Measurements from ENCODE around the gene GADL1.

GADL1 gene

DNA sequence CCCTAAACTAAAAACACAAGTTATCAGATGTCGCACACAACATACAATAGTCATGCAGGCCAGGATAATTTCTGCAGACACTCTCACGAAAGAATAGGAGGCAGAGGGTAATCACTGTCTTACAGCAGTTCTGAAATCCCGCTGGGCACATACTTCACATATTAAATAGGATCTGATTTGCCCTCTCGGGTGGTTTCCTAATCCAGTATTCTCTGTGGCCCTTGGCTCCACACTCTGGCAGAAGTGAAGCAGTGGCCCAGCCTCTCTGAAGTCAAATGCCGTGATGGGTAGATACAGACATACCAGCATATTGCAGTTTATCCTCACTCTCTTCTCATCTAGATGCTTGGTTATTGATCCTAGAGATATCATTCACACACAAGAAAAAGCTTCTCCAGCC is 19.0 kb downstream of the GADL1 start:
- DNase-seq (ENCODE audit: low spot score) = no peak

DNA sequence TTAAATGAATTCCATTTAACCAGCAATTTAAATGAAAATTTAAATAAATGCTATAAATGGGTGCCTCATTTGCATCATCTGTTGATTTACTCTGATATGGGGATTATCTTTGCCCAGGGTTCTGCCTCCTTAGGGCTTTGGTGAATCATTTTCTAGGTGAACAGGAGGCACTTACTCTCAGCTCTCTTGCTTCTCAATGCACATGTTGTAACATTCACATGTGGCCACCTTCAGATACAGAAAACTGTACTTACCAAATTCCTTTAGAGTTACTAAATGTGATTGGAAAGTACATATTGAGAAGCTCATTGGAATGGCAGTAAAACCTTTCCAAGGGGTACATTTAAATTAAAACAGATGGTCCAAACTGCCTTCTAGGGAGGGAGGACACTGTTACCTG is 20.8 kb downstream of the GADL1 start:
- DNase-seq (ENCODE audit: low spot score) = no peak

DNA sequence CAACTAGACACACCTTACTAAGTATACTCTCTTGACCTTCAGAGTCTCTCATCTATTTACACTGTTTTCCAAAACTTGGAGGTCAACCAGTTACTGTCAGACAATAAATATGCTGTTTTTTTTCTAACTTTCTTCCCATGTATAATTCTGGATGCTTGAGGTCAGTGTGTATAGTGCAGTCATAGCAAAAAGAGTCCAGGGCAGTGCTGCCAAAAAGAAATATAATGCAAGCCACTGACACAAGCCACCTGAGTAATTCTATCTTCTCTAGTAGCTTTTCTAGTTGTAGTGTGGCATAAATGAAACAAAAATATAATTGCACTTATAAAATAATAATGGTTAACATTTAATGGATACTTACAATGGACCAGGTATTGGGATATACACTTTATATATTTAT is 21.6 kb downstream of the GADL1 start:
- DNase-seq (ENCODE audit: low spot score) = no peak

DNA sequence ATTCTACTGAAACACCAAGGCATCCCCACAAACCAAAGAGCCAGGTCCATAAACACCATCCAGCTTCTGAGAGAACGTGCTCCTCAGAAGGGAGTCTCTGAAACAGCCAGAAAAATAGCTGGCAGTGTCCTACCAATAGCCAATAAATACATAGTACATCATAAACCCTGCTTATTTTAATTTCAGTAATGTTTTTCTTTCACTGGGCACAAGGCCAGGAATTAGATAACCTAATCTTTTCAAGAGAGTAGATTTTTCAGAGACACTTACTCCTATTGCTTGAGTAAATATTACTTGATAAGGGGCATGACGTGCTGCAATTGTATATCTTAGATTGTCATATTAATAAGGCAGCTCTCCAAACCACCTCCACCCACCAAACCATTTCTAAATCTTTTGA is 22.7 kb downstream of the GADL1 start:
- DNase-seq (ENCODE audit: low spot score) = no peak

DNA sequence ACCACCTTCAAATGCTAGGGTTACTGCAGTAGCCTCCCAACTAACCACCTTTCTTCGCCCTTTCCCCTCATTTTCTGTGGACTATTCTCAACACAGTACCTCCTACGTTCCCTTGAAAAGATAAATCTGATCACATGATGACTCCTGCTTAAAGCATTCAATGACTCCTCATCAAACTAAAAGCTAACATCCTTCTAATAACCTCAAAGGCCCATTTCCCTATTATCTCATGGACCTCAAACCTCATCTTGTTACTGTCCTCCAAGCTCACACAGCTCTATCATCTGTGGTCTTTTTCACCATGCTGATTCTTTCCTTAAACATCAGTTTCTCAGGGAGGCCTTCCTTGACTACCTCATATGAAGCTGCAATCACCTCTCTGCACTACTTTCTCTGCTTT is 29.6 kb downstream of the GADL1 start:
- DNase-seq (ENCODE audit: low spot score) = no peak

DNA sequence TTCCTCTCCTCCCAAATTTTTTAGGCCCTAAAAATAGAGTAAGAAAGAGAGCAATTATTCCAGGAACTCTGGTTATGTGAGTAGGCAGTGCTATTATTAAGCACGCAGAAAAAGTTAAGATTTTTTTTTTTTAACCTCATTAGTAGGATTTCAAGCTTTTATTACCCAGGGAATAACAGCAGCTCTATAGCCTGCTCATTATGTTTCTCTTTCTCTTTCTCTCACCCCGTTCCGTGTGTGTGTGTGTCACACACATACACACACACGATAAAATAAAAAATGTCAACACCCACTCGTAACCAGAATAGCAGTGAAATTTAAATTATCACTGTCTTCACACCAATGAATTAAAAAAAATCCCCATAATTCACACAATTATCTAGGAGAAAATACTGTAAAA is 30.3 kb downstream of the GADL1 start:
- no peak for DNase-seq (ENCODE audit: low spot score)

DNA sequence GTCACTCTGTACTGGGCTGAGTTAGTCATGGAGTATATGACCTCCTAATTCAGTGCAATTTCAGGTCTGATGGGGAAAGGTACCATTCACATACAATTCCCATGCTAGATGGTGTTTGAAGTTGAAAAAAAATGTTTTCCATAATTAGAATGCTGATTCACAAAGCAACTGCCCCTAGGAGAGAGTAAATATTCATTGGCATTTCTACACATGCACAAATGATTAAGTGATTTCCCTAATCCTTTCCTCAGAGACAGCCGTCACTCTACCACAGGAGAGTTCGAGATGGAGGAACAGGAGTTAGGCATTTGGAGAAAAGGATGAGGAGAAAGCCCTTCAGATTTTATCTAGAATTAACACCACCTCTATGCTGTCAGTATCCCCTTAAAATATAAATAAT is 32.5 kb downstream of the GADL1 start:
- DNase-seq (ENCODE audit: low spot score) = no peak

DNA sequence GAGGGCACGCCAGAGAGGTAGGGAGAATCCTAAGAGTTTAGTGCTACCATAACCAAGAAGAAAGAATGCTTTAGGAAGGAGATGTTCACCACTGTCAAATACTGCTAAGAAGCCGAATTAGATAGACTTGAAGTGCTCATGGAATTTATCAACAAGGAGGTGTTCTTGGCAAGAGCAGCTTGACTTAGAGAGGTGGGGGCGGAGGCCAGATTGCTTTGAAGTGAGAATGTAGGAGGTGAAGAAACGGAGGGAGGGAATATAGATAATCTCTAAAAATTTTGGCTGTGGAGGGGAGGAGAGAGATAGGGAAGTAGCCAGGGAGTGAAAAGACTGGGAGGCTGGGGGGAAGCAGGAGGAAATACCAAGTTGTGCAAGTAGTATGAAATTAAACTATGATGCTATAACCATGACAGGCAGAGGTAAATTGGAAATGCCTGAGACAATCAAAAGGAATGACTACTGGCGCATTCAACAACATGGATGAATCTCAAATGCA is 35.5 kb downstream of the GADL1 start:
- DNase-seq (ENCODE audit: low spot score) = no peak

DNA sequence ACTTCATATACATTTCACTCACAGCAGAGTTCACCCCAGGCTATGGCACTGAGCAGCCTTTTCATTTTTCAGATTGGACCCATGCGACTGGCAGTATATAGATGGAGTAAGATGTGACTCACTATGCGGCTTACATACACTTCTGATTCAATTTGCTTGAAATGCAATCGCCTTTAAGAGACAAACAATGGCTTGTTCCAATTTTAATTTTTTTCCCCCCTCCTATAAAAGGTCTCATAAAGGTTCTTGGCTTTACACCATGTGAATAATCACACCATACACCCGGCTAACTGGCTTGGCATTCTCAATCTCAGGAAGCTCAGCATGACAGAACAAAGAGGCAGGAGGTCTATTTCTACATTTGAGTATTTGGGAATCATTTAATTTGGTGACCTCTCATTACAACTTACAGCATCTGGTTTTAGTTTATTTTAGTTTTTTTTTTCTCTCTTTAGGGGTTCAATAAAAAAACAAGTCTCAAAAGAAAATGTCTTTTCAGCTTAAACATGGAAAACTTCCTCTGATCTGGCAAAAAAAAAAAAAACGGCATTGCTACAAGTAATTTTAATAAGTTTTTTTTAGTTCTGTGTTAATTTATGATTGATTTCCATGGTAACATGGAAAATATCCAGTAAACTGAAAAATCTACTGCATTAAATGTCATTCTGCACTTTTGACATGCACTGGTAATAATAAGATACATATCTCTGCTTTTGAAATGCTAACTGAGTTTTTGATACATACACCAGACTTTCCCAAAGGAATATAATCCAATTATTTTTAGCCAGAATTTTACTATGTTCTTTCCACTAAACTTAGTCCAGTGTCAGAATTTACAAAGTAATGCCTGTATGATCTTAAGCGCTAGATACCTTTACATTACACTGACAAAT is 38.8 kb downstream of the GADL1 start:
- no peak for DNase-seq (ENCODE audit: low spot score)

DNA sequence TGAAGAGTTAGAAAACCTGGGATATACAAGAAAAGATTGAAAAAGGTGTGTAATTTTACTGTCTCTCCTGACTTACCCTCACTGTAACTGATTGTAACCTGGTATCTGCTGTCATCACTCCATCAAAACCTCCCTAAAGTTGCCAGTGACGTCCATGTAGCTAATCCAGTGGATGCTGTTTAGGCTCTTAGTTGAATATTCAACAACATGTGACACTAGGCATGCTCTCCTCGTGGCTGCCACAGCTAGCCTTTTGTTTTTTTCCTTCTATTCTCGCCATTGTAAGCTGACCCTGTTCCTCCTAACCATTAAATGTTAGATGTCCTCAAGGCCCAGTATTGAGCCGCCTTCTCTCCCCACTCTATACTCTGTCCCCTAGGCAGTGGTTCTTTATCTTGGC is 41.6 kb downstream of the GADL1 start:
- no peak for DNase-seq (ENCODE audit: low spot score)

DNA sequence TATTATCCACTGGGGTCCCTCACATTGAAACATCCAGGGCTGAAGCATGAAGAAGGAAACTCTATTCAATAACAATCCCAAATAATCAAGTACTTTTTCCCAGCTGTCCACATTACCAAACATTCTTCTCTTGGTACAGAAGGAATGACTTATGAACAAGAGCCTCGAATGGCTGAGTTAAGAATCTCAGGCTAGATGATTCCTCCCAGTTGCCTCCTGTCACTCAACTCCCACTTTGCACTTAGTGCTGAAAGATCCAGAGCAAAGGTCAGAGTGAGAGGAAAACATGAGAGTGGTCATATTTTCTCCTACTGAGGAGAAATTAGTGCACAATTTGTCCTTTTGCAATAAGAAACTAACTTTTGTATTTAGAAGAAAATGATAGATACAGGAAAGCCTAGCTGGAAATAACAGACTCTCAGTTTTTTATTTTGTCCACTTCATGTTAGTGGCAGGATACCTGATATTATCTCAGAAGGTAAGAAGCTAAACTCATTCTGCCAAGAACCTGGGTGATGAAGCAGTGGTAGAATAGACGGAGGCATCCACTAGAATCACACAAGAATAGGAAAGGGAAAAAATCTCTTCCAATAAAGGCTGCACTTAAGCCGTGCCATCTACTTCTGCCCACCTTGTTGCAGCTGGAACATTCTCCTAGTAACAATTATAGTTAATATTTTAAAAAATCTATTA is 46.2 kb downstream of the GADL1 start:
- DNase-seq (ENCODE audit: low spot score) = no peak

DNA sequence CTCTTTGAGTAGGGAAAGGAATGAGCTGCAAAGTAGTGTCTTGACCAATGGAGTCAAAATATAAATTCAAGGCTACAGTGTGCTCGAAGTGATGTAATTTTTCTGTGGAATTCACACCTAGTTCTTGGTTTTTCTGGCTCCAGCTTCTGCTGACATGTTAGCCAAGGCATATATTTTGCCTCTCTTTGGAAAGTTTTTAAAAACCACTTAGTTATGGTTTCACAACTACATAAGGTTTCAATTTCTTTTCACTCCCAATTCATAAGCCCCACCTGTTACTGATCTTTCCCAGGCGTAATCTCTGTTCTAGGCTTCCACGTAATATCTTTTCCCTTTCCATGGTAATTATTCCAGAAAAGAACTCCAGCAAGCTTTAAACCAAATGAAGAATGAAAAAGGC is 46.9 kb downstream of the GADL1 start:
- no peak for DNase-seq (ENCODE audit: low spot score)

DNA sequence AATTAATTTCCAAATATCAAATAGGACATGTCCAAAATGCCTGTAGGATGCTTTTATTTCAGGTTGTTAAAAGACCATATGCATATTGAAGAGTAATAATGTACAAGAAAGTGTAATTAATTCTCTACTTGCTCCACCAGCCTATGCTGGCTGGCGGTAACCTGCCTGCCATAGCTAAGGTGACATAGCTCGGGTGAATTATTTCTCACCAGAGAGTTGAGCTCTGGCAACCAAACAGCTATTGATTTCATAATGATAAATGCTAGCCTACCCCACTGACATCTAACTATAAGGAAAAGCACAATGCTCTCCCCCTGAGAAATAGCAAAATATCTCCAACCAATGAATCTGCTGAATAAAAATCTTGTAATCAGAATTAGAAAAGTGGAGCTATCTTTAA is 48.9 kb downstream of the GADL1 start:
- no peak for DNase-seq (ENCODE audit: low spot score)

DNA sequence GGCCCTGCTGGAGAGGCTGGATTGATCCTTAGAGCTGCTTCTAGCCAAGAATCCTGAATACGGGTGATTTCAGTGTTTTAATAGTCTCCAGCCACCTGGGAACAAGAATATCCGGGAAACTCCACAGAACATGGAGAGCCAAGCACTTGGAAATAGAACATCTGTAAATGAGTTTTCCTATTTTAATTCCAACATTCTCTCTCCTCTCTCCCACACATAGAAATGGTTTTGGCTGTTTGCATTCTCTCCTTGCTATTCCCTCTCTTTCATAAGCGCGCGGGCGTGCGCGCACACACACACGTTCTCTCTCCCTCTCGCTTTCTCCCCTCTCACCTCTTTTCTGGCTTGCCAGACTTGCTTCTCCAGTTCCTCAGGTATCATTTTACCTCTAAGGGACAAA is 50.6 kb downstream of the GADL1 start:
- no peak for DNase-seq (ENCODE audit: low spot score)

DNA sequence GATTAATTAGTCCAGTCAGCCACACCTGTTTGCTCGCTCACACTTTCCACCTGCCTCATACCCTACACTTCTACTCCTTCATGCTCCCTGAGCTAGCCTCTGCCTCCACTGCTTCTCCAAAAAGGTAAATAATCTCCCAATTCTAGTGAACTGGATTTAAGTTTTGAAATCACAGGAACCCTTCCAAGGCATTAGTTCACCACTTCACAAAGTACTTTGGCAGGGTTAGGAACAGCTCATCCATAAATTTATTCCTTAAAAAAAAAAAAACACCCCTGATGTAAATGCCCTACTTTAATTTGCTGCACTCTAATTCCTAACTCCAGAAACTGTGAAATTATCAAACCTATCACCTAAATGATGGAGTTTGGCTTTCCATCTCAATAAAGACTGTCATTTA is 58.3 kb downstream of the GADL1 start:
- DNase-seq (ENCODE audit: low spot score) = no peak

DNA sequence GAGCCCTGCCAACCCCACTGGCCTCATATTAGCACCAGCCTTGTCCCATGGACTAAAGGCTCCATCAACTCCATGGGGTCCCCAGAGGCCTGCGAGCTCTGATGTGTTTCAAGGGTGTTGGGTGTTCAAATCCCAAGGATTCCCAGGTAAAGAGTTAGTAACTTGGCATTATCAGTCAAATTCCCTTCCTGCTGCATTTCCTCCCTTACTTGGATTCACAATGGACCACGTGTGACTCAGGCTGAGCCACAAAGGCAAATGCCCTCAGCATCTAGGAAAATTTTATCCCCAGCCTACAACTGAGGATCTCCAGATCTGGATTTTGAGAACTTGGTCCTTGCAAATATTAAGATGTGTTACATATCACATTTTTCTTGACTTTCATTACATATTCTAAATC is 58.8 kb downstream of the GADL1 start:
- DNase-seq (ENCODE audit: low spot score) = no peak

DNA sequence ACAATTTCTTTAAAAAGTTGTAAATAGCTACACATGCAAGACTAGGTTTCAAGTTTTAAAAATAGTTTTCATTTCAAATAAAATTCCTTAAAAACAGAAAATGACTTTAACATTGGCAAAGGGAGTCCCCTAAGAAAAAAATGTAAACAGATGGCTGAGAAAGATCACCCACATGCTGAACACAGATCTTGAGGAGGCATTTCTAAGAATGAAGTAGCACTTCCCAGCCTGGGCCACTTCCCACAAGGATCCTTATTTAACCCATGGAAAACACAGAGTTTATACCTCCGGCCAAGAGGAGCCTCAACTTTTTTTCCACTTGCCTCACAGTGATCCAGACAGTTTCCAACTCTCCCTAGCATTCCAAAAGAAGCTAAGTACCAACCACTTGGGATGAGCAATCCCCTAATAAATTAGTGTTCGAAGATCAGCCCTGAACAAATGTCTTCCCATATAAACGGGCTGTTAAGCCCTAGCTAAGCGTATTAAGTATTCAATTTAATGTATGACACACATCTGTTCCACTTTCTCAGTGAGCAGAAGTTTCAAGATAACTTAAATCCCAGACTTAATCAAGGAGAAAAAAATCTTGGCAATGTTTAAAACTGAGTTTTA is 61.4 kb downstream of the GADL1 start:
- no peak for DNase-seq (ENCODE audit: low spot score)

DNA sequence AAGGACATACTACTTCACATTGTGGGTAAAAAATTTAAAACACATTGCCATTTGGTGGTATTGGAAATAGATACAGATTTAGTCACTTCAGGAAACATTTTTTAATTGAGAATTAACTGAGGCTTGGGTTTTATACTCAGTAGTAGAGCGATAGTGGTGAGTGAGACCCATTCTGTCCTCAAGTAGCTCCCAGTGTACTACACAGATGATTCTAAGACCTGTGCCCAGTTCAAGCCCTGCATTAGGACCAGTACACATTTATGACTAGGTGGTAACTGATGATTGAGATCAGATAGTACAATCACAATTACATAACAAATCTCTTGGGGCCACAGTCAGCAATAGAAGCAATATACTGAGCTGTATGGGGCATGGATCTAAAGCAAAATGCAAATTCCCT is 67.4 kb downstream of the GADL1 start:
- DNase-seq (ENCODE audit: low spot score) = no peak

DNA sequence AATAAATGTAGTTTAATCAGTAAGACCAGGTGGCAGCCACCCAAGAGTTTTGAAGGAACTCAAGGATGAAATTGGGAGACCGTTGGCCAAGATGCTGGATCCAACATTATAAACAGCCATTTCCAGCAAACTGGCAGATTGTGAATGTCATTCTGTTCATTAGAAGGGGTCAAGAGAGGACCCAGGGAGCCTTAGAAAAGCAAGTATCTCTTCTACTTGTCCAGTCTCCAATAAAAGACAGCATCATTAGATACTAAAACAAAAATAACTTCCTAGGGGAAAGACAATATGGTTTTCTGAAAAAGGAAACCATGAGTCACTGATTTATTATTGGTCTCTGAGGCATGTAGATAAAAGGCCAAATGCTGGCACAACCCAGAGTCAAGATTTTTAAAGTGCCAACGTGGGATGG is 67.9 kb downstream of the GADL1 start:
- no peak for DNase-seq (ENCODE audit: low spot score)

DNA sequence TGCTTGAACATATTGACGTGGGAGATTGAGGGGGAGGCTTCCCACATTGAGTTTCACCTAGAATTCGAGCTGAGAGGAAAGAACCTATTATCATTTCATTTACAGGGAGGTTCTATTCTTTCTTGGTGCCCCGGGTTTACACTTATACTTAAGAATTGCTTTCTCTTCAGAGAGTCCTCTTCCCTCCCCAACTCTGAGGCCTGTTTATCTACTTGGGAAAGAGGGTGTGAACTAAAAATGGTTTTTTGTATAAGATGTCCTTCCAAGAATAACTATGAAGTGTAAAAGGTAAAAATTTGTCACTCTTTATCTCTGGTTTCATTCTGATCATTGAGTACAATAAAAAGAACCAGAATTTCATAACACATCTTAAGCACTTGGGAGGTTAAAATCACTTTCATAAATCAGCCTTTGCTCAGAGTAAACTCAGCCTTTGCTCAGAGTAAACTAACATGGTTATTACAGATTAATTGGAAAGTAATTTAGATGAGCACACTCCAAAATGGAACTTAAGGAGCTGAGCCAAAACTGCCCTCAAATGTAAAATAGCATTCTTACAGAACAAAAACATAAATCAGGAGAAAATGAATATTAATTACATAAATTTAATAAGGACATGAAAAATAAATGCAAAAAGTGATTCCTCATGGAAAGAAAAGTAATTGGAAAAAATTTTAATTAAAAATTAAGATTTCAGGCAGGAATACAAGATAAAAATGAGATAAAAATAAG is 75.2 kb downstream of the GADL1 start:
- DNase-seq (ENCODE audit: low spot score) = no peak

DNA sequence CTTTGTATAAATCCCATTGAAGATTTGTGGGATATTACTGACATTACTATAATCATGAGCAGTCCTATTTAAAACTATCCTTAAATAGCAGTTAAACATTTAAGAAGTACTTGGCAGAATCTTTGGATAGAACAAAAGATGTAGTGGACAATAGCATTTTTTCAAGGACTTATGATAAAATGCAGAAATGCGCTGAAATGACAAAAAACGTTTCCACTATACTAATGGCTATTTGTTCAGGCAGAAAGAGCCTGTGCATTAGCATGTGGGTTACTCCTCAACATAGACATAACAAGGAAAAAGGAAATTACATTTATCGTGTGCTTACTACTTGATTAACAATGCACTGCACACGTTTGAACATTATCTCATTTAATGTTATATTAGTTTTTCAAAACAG is 80.7 kb downstream of the GADL1 start:
- DNase-seq (ENCODE audit: low spot score) = no peak

DNA sequence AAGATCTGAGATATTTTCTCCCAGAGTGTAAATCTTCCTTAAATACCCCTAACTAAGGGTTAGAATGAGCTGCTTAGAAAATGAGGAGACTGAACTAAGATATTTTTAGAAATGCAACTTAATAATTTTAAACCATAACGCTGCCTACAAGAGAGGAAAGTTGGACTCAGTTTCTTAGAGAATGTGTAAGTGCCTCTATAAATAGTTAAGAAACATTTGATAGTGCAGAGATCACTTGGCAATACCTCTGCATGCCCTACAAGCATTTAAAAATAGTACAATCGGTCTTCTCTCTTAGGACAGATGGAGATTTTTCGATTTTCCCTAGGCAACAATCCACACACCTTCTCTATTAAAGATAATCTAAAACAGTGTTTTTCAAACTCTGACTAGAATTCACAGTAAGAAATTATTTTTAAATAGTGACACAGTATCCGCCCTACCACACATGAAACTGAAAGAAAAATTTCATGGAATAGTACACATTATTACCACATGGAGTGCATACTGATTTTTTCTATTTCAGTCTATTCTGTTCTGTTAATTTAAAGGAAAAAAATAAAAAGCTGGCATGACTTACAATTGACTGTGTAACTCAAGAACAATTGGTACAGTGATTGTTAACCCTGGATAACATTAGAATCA is 83.2 kb downstream of the GADL1 start:
- DNase-seq (ENCODE audit: low spot score) = no peak

All from hematopoietic multipotent progenitor cell treated with erythropoietin and hydrocortisone succinate and interleukin-3 and kit ligand, for 17 days (in vitro differentiated cells).